Fibroblast of skin of scalp (primary cell): Measurements from ENCODE around the gene ENO4.

Experiments used
- DNase-seq: peaks from one replicate; pipeline ENCODE4 v3.0.0-alpha.2; 2013

The ENO4 gene

GRCh38 chr10:116917481-116917880 lies 68.2 kb downstream of the ENO4 start:
- DNase-seq: no peak

GRCh38 chr10:116918583-116918982 lies 69.3 kb downstream of the ENO4 start:
- no peak for DNase-seq

GRCh38 chr10:116919164-116919563 lies 69.9 kb downstream of the ENO4 start:
- DNase-seq: no peak

- DNase-seq: no peak
These were observed 70.4 kb downstream of the ENO4 start for GRCh38 chr10:116919706-116920105.

DNA sequence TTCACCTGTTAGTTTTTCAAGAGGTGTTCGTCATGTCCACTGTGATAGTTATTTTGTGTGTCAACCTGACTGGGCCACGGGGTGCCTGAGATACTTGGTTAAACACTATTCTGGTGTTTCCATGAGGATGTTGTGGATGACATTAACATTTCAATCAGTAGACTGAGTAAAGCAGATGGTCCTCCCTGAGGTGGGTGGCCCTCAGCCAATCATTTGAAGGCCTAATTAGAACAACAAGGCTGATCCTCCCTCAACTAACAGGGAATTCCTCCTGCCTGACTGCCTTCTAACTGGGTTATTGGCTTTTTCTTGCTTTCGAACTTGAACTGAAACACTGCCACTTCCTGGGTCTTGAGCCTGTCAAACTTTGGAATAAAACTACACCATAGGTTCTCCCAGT lies 75.8 kb downstream of the ENO4 start:
- DNase-seq: no peak

DNA sequence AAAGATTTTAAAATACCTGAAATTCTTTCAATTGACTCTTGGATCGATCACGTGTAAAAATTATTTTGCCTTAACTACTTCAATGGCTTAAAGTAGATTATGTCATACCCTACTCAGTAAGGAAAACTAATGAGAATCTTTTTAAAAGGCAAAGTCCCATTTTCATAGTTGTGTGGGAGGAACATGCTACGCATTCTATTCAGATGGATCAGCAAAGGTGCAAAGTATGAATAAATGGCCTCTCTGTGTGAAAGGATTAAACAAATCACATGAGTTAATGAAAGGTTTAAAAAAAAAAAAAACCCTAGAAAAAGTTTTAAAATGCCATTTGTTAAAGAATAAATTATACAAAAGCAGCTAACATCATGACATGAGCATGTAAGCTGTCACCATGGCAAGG lies 77.1 kb downstream of the ENO4 start:
- DNase-seq: no peak

DNA sequence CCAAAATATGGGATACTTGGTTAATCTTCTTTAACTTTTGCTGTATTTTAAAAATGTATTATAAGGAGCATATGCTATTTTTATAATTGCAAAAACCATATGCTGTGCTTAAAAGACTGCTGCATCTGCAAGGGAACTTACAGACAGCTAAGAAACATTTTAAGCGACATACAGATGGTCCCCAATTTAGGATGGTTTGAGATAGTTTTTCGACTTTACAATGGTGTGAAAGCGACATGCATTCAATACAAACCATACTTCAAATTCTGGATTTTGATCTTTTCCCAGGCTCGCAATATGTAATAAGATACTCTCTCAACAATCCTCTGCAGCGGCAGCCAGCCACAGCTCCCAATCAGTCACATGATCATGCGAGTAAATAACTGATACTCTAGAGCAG lies 82.5 kb downstream of the ENO4 start:
- no peak for DNase-seq
